H1 (cell line): ENCODE measurements around the gene GNA12. TPM values are rescaled to one million over a fixed set of nuclear protein-coding genes. Genes with fewer than 3 reads are reported as not detected.
A peak's percentile ranks its signal among the peaks of the same experiment; 100 is the strongest.

Experiments used
- CTCF ChIA-PET: fragments of 300-600 bp; sonication (Branson Sonifier 250); formaldehyde crosslinking; loops from one replicate; lab custom pipeline; 2021; ENCODE audit not compliant: partially characterized antibody; lab: Charles Lee
- POLR2A ChIA-PET: fragments of 300-600 bp; sonication (Branson Sonifier 250); formaldehyde crosslinking; loops from one replicate; lab custom pipeline; 2021; ENCODE audit warnings: inconsistent platforms; ENCODE audit not compliant: partially characterized antibody; lab: Charles Lee
- DNase-seq, 2 experiments: peaks; one replicate each; pipeline versions ENCODE4 v3.0.0 to v3.0.0-alpha.2; 2010 to 2022; ENCODE audit warnings: low spot score in 2 of 2, low read depth in 1 of 2, mixed read lengths in 1 of 2
- FAIRE-seq: peaks from 2 replicates; lab custom pipeline; 2011; peaks lifted over from hg19 to GRCh38; lab: Jason Lieb, UNC
- H2AFZ ChIP-seq: 2 replicates; pipeline ENCODE4 v1.8.1; 2012; ENCODE audit warnings: low read length, inconsistent platforms
- H2AK5ac ChIP-seq: 2 replicates; pipeline ENCODE4 v1.6.1; 2013; ENCODE audit warnings: low read depth, low read length
- H2BK120ac ChIP-seq: replicated peaks from 2 replicates; pipeline ENCODE3; 2013; ENCODE audit warnings: low read depth, low read length, inconsistent platforms
- H2BK12ac ChIP-seq: 2 replicates; pipeline ENCODE4 v1.6.1; 2013; ENCODE audit warnings: low read depth, low read length
- H2BK15ac ChIP-seq: 2 replicates; pipeline ENCODE4 v1.6.1; 2013; ENCODE audit warnings: low read length
- H2BK20ac ChIP-seq: 2 replicates; pipeline ENCODE4 v1.6.1; 2013; ENCODE audit warnings: low read length
- H2BK5ac ChIP-seq: 2 replicates; pipeline ENCODE4 v1.6.1; 2013; ENCODE audit warnings: low read depth, low read length
- H3K14ac ChIP-seq: 2 replicates; pipeline ENCODE4 v1.6.1; 2013; ENCODE audit warnings: inconsistent platforms; ENCODE audit not compliant: insufficient read length
- H3K18ac ChIP-seq: 2 replicates; pipeline ENCODE4 v1.6.1; 2013; ENCODE audit warnings: low read length; ENCODE audit errors: extremely low read depth
- H3K23ac ChIP-seq: 2 replicates; pipeline ENCODE4 v1.6.1; 2013; ENCODE audit warnings: inconsistent platforms; ENCODE audit not compliant: insufficient read length
- H3K23me2 ChIP-seq: 2 replicates; pipeline ENCODE4 v1.6.1; 2013; ENCODE audit warnings: low read depth, low read length
- H3K27ac ChIP-seq: 2 replicates; pipeline ENCODE4 v1.6.1; 2011; ENCODE audit warnings: low read depth, low read length, inconsistent platforms
- H3K27me3 ChIP-seq, 4 experiments: replicated peaks in 1 of 4; 1 replicate in 1 of 4; 2 replicates in 3 of 4; pipeline versions ENCODE4 v1.6.1 to v1.8.1; 2011 to 2013; ENCODE audit warnings: low read length in 3 of 4, mild to moderate bottlenecking in 3 of 4, inconsistent platforms in 2 of 4, mixed read lengths in 2 of 4, moderate library complexity in 1 of 4; ENCODE audit not compliant: control insufficient read depth in 3 of 4, insufficient read depth in 3 of 4; ENCODE audit errors: extremely low read depth in 1 of 4
- H3K36me3 ChIP-seq, 4 experiments: 2 replicates each; pipeline versions ENCODE4 v1.6.1 to v1.8.1; 2011 to 2013; ENCODE audit warnings: mild to moderate bottlenecking in 4 of 4, low read length in 3 of 4, moderate library complexity in 2 of 4, control low read depth in 1 of 4, inconsistent platforms in 1 of 4; ENCODE audit not compliant: insufficient read depth in 4 of 4, control insufficient read depth in 2 of 4
- H3K4ac ChIP-seq: replicated peaks from 2 replicates; pipeline ENCODE3; 2013; ENCODE audit warnings: low read length, low read depth, mixed read lengths, inconsistent platforms; ENCODE audit not compliant: insufficient read length
- H3K4me1 ChIP-seq, 4 experiments: replicated peaks in 1 of 4; 1 replicate in 1 of 4; 2 replicates in 3 of 4; pipeline versions ENCODE4 v1.6.1 to v1.8.1; 2011 to 2013; ENCODE audit warnings: low read length in 3 of 4, inconsistent platforms in 2 of 4, mixed read lengths in 1 of 4; ENCODE audit not compliant: insufficient read depth in 4 of 4, control insufficient read depth in 3 of 4
- H3K4me2 ChIP-seq, 2 experiments: 2 replicates each; pipeline versions ENCODE4 v1.6.1 to v1.8.1; 2011 to 2013; ENCODE audit warnings: low read depth in 2 of 2, low read length in 2 of 2, control low read depth in 1 of 2, inconsistent platforms in 1 of 2, mild to moderate bottlenecking in 1 of 2; ENCODE audit not compliant: insufficient read depth in 1 of 2
- H3K4me3 ChIP-seq, 4 experiments: fragments of 200-600, 300-600 bp in 1 of 4; sonication (generic), shearing (Covaris generic), sonication (Bioruptor Twin) in 1 of 4; 2 replicates each; pipeline versions ENCODE4 v1.5.1 to v1.8.1; 2011 to 2016; ENCODE audit warnings: low read length in 4 of 4, low read depth in 3 of 4, control low read depth in 2 of 4, inconsistent platforms in 2 of 4, mild to moderate bottlenecking in 2 of 4, mixed read lengths in 1 of 4, moderate library complexity in 1 of 4; ENCODE audit not compliant: insufficient read depth in 2 of 4; ENCODE audit errors: extremely low read depth in 1 of 4
- H3K56ac ChIP-seq: replicated peaks from 2 replicates; pipeline ENCODE3; 2013; ENCODE audit warnings: low read depth, mild to moderate bottlenecking, mixed read lengths, low read length, inconsistent platforms; ENCODE audit not compliant: insufficient read length
- H3K79me1 ChIP-seq: 2 replicates; pipeline ENCODE4 v1.6.1; 2013; ENCODE audit warnings: low read depth, low read length, control low read depth
- H3K79me2 ChIP-seq, 2 experiments: 2 replicates each; pipeline versions ENCODE4 v1.6.1 to v1.8.1; 2012 to 2013; ENCODE audit warnings: low read length in 2 of 2, mild to moderate bottlenecking in 2 of 2, inconsistent platforms in 1 of 2; ENCODE audit not compliant: insufficient read depth in 2 of 2, control insufficient read depth in 1 of 2
- H3K9ac ChIP-seq, 4 experiments: replicated peaks in 1 of 4; 1 replicate in 1 of 4; 2 replicates in 3 of 4; pipeline versions ENCODE4 v1.6.1 to v1.8.1; 2011 to 2013; ENCODE audit warnings: low read depth in 3 of 4, low read length in 3 of 4, control low read depth in 2 of 4, mild to moderate bottlenecking in 2 of 4, moderate library complexity in 2 of 4, inconsistent platforms in 1 of 4; ENCODE audit errors: extremely low read depth in 1 of 4
- H3K9me3 ChIP-seq, 2 experiments: 2 replicates each; pipeline versions ENCODE4 v1.6.1 to v1.8.1; 2012 to 2013; ENCODE audit warnings: mild to moderate bottlenecking in 2 of 2, moderate library complexity in 2 of 2, control low read depth in 1 of 2, inconsistent platforms in 1 of 2, low read depth in 1 of 2, low read length in 1 of 2, mixed read lengths in 1 of 2; ENCODE audit not compliant: insufficient read depth in 2 of 2
- H4K20me1 ChIP-seq, 2 experiments: replicated peaks in 1 of 2; 2 replicates each; pipeline versions ENCODE3 to v1.8.1; 2011 to 2013; ENCODE audit warnings: inconsistent platforms in 2 of 2, low read length in 2 of 2, mild to moderate bottlenecking in 1 of 2; ENCODE audit not compliant: insufficient read depth in 2 of 2, control insufficient read depth in 1 of 2
- H4K5ac ChIP-seq: 2 replicates; pipeline ENCODE4 v1.6.1; 2013; ENCODE audit warnings: low read length, low read depth, mixed read lengths, inconsistent platforms; ENCODE audit not compliant: insufficient read length
- H4K8ac ChIP-seq: 2 replicates; pipeline ENCODE4 v1.8.0; 2013; ENCODE audit warnings: mild to moderate bottlenecking, moderate library complexity, low read length, inconsistent platforms; ENCODE audit not compliant: insufficient read depth; ENCODE audit errors: extremely low read depth
- H4K91ac ChIP-seq: replicated peaks from 2 replicates; pipeline ENCODE3; 2013; ENCODE audit warnings: low read length, mixed read lengths, inconsistent platforms; ENCODE audit not compliant: insufficient read length
- CBX5 ChIP-seq: fragments of 300-800, 300-1000 bp; sonication (generic); IDR thresholded peaks from 2 replicates; pipeline ENCODE4 v1.7.1; 2016; ENCODE audit warnings: antibody characterized with exemption, low read length, low read depth
- CHD2 ChIP-seq: IDR thresholded peaks from 2 replicates; pipeline ENCODE4 v1.6.1; 2012; ENCODE audit warnings: low read length, improper control_type of control experiment
- JUN ChIP-seq: IDR thresholded peaks from 2 replicates; pipeline ENCODE4 v1.6.1; 2011; ENCODE audit warnings: low read depth, mild to moderate bottlenecking, improper control_type of control experiment, low read length
- SIRT6 ChIP-seq: IDR thresholded peaks from one replicate; pipeline ENCODE4 v1.7.1; 2012; ENCODE audit warnings: low read length, inconsistent platforms
- SP1 ChIP-seq: IDR thresholded peaks from 2 replicates; pipeline ENCODE4 v1.6.1; 2011; ENCODE audit warnings: low read depth, low read length
- SP4 ChIP-seq: IDR thresholded peaks from 2 replicates; pipeline ENCODE4 v1.6.1; 2012; ENCODE audit warnings: low read length, inconsistent platforms
- WGBS, 2 experiments: shearing (Covaris generic) in 1 of 2; methylation state at CpG; one replicate each; pipeline versions ENCODE4 v1.1.6 to v1.1.7; 2013 to 2015; ENCODE audit warnings: low lambda C conversion rate in 2 of 2, mixed read lengths in 2 of 2, inconsistent platforms in 1 of 2, low coverage in 1 of 2, missing lambda C conversion rate in 1 of 2; ENCODE audit not compliant: insufficient replicate concordance in 2 of 2, insufficient coverage in 1 of 2, insufficient read length in 1 of 2; ENCODE audit errors: extremely low coverage in 1 of 2, missing lambda C conversion rate in 1 of 2; 5-methylcytosine and 5-hydroxymethylcytosine counted together
- polyA plus RNA-seq, 7 experiments: library from polyadenylated mRNA; depleted of rRNA in 3 of 7; stranded (reverse) in 5 of 7; unstranded in 2 of 7; fragments of >200 nt in 5 of 7; fragments of 200-250 nt in 2 of 7; gene quantifications; 1 replicate in 5 of 7; 2 replicates in 1 of 7; 4 replicates in 1 of 7; pipeline versions ENCODE4 v1.2.1 to v1.2.3, GENCODE V29; 2011 to 2013; ENCODE audit warnings: missing spikeins in 2 of 7, mixed read lengths in 2 of 7
- total RNA-seq: library from RNA; stranded (reverse); fragmentation: NEBNext Ultra II Directional; extraction: Animal tissue kit (Norgen Biotek cat#: 25700); gene quantifications from 2 replicates; pipeline ENCODE4 v1.2.1, GENCODE V29; 2021
- TF ChIP-seq, protein P1 (sequence below): IDR thresholded peaks from 2 replicates; pipeline ENCODE4 v1.6.1; 2012; ENCODE audit warnings: low read length, inconsistent platforms

GNA12 gene
- total and polyA plus RNA-seq, 2 of the 8 experiments (the other 6 are each of a cell fraction or from before 2014, with no cell fraction given), result 96.5 to 109 TPM

GRCh38 chr7:2800931-2801688, 43.0 kb downstream of the GNA12 start:
- FAIRE-seq, result no peak
- H3K27ac ChIP-seq, result no peak overlapping the region
- TF ChIP-seq, protein P1, sequence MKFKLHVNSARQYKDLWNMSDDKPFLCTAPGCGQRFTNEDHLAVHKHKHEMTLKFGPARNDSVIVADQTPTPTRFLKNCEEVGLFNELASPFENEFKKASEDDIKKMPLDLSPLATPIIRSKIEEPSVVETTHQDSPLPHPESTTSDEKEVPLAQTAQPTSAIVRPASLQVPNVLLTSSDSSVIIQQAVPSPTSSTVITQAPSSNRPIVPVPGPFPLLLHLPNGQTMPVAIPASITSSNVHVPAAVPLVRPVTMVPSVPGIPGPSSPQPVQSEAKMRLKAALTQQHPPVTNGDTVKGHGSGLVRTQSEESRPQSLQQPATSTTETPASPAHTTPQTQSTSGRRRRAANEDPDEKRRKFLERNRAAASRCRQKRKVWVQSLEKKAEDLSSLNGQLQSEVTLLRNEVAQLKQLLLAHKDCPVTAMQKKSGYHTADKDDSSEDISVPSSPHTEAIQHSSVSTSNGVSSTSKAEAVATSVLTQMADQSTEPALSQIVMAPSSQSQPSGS, result no peak
- no peak for TF ChIP-seq CBX5
- TF ChIP-seq SIRT6, result no peak
- no peak for TF ChIP-seq CHD2
- TF ChIP-seq SP4, result no peak
- TF ChIP-seq SP1, result no peak
- no peak for TF ChIP-seq JUN

More at GRCh38 chr7:2800931-2801688, 43.0 kb downstream of the GNA12 start:
- Histone ChIP-seq H3K79me1 (peaks cover 17% of the 10 kb centered on the region), H3K9me3 (no peaks in the 10 kb centered on the region), H2BK15ac (no peak overlapping the region), H3K56ac (no peak overlapping the region), H3K9ac (no peak overlapping the region), H3K27me3 (no peaks in the 10 kb centered on the region), H2BK20ac (no peak overlapping the region), H4K20me1 (peaks cover 0 to 17% of the 10 kb centered on the region in 2 experiments), H3K36me3 (no peaks in the 10 kb centered on the region; a peak in 1 of 8 replicates), H4K8ac (no peak overlapping the region), H3K4me2 (0 out of 4 replicates have a peak overlapping the region, but pooled peaks of 1 of the 2 experiments have one; percentile 23), H2BK120ac (no peak overlapping the region), H2AK5ac (peak overlapping the region; percentile 78; the same call in 1 of the 2 replicates), H2BK12ac (no peak overlapping the region), H3K79me2 (peaks cover 15 to 100% of the 10 kb centered on the region in 2 experiments), H2BK5ac (peak overlapping the region; percentile 64), H3K4me3 (no peak overlapping the region), H4K5ac (no peak overlapping the region), H3K23me2 (no peaks in the 10 kb centered on the region; the same call in 1 of the 2 replicates), H3K23ac (no peak overlapping the region), H3K18ac (0 out of 2 replicates have a peak overlapping the region, but pooled peaks have one; percentile 24), H4K91ac (no peak overlapping the region), H3K14ac (no peak overlapping the region), H3K4ac (no peak overlapping the region), H2AFZ (no peak overlapping the region), H3K4me1 (peaks cover 10 to 26% (median 19%) of the 10 kb centered on the region in 4 experiments)
- DNase-seq, result no peak
- ChIA-PET POLR2A (interaction anchor here (0.7 to 1.4 kb wide), 2 partner anchors 23 to 204 kb away, joined by 3 read pairs; no protein-coding TSS in a partner anchor), CTCF (interaction anchor here (0.6 to 2.8 kb wide), 4 partner anchors 12 to 63 kb away, joined by 3 to 9 read pairs (median 3); no protein-coding TSS in a partner anchor)
- WGBS, 2 experiments, result 88% methylated on average over 16 of the region's 16 CpGs; no CpG with 5 or more reads in 1 of the 2 experiments
